Cerebellar cortex (tissue), 1 donor: ENCODE measurements around the gene TBC1D25.
A peak's percentile ranks its signal among the peaks of the same experiment; 100 is the strongest.

Source experiments
- DNase-seq: peaks from one replicate; pipeline ENCODE4 v3.0.0-alpha.2; 2015; ENCODE audit warnings: low spot score

Gene TBC1D25

DNA sequence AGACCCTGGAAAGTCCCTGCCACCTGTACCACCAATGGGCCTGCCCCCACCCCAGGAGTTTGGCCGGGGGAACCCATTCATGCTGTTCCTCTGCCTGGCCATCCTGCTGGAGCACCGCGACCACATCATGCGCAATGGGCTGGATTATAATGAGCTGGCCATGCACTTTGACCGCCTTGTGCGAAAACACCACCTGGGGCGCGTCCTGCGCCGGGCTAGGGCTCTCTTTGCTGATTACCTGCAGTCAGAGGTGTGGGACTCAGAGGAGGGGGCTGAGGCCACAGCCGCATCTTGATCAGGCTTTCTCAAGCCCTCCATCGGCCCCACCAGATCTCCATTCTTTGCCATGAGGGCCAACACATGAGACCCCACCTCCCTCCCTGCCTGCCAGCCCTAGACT, 21.2 kb downstream of the TBC1D25 start:
- DNase-seq: no peak

DNA sequence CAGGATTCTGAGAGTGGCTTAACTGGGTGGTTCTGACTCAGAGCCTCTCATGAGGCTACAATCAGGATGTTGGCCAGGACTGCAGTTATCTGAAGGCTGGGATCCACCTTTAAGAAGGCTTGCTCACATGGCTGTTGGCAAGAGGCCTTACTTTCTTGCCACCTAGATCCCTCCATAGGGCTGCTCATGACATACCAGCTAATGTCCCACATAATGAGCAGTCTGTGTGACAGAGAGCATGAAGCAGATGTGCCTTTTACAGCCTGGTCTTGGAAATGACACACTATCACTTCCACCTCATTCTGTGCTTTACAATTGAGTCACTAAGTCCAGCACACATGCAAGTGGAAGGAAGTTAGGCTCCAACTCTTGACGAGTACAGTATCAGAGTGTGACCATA, 30.4 kb downstream of the TBC1D25 start:
- no peak for DNase-seq

DNA sequence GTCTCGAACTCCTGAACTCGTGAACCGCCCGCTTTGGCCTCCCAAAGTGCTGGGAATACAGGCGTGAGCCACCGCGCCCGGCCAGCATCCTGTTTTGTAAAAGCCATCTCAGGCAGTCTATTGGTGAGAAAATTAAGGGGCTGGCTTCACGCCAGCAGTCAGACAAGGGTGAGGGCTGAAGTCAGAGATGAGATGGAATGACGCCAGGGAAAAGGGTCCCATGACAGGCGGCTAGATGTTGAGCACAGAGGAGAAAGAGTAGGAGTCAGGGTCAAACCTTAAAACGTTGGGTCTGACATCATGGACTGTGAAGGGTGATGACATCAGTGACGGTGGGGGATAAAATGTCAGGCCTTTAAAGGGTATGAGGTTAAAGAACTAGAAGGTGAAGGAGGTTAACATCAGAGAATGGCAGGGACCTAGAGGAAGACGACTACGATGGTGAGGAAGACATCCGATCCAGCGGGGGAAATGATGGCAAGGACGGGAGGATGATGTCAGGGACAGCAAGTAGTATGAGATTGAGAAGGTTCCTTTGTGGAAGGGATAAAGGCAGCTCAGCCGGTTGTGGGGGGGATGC, 34.3 kb downstream of the TBC1D25 start:
- no peak for DNase-seq

DNA sequence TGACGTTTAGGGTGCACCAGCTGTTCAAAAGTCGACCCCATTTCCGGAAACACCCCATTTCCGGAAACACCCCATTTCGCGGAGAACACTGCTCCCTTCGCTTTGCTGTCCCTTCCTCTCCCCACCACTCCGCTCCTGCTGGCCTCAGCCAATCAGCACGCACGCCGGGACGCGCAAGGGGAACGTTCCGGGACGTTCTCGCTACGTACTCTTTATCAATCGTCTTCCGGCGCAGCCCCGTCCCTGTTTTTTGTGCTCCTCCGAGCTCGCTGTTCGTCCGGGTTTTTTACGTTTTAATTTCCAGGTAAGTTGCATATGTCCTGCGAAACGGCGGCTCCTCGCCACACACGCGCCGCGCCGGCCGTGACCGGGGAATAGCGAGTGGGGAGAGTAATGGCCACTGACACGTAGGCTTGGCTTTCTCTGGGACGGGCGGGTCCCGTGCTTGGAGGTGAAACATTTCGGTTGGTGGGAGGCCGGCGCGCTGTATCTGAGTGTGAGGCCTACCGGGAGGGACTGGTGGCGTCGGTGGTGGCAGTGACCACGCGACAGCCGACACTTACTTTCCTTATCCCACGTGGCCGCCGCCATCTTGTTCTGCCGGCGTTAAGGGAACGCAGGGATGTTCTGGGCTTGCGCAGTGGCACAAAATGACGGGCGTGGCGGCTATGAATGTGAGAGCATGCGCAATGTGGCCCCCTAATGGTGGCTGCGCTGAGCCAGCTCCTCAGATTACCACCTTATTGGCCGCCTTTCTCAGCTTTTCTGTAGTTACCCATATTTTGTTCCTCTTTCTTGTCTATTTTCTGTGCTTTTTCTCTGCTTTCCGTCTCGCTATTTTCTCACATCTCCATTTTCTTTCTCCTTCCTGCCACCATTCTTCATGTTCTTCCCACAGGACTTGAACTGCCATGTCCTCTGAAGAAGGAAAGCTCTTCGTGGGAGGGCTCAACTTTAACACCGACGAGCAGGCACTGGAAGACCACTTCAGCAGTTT, 35.1 kb downstream of the TBC1D25 start, which contains the start of gene RBM3:
TSS of gene RBM3 (plus strand) at position 215 of the 997 bp plus-strand sequence. CDS start at position 912, 697 bp downstream.
- peak; percentile 93 for DNase-seq

DNA sequence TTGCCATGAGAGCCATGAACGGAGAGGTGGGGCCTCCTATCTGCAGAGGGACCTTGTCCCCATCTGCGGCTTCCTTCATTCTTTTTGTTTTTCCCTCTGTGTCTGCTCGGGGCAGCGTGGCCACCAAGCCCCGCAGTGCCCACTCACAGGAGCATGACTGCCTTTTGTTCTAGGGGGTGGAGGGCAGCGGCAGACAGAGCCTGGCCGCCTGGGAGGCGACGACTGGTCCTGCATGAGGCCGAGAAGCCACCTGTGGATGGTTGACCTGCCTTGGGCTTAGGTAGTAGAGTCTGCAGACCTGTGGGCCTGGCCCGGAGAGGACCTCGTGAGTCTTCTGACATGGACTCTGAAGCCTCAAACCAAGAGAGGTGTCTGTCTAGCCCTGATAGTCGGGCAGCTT, 36.1 kb downstream of the TBC1D25 start:
- DNase-seq: no peak

DNA sequence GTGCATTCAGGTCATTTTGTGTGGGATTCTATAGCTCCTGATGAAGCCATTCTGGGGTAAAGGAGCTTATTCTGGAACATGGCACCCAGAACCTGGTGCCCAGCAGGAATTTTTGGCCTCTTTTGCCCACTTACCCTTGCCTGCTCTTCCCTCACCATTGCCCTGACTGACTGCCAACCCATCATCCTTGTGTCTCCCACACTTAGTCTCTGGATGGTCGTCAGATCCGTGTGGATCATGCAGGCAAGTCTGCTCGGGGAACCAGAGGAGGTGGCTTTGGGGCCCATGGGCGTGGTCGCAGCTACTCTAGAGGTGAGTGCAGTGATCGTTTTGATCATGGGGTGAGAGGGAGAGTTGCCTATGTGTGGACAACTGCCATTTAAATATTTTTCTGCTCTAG, 36.6 kb downstream of the TBC1D25 start:
- no peak for DNase-seq

DNA sequence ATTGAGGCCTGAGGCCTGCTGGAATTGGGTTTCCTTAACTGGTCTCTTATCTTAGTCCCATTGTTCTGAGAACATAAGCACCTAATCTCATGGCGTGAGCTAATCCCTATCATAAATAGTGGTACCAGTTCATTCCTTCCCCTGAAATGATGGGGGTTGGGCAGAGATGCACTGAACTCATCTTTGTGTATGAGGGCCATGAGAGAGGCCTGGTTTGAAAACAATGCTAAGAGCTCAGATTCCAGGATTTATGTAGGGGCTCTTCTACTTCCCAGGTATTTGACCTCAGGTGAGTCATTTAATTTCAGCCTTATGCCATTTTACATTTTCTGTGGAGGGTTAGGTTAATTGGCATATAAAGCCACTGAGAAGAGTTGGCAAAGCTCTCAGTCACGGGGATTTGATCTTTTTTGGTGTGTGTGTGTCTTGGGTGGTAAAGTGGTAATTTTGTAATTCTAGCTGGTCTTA, 39.2 kb downstream of the TBC1D25 start:
- DNase-seq: no peak

DNA sequence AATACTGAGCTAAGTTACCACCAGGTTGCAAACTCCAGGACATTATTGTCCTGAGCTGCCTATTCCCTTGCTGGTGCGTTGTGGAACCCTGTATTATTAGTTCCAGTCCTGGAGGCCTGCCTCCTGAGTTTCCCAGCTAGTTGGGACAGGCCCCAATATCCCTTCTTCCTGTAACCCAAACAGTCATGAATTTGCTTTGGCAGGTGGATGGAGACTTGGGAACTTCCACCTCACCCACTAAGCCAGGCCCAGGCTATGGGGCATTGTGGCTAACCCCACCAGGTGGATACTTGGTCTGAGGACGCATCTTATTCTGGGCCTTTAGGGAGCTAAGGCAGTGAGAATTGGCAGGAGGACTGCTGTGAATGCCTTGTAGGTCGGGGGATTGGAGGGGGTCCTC, 39.7 kb downstream of the TBC1D25 start:
- no peak for DNase-seq

DNA sequence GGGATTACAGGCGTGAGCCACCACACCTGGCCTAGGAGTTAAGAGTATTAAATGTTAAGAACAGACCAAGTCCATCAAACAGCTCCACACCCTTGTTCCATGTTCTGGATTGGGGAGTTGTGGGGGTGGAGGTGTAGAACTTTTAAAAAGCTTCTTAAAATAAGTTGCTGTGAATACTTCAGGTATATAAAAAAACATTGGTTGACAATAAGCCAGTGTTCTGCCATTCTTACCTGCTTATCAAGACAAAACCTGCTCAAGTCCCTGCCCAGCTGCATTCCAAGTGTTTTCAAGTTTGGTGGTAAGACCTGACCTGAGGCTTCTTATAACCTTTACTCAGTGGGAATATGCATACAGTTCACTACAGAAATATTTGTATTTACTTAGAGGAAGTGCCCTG, 41.1 kb downstream of the TBC1D25 start:
- no peak for DNase-seq

DNA sequence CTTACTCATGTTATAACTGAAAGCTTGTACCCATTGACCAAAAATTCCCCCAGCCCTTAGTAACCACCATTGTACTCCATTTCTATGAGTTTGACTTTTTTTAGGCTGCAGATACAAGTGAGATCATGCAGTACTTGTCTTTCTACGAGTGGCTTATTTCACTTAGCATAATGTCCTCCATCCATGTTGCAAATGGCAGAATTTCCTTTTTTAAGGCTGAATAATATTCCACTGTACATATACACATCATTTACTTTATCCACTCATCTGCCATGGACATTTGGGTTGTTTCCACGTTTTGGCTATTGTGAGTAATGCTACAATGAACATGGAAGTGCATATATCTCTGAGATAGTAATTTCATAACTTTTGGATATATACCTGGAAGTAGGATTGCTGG, 45.2 kb downstream of the TBC1D25 start:
- no peak for DNase-seq

DNA sequence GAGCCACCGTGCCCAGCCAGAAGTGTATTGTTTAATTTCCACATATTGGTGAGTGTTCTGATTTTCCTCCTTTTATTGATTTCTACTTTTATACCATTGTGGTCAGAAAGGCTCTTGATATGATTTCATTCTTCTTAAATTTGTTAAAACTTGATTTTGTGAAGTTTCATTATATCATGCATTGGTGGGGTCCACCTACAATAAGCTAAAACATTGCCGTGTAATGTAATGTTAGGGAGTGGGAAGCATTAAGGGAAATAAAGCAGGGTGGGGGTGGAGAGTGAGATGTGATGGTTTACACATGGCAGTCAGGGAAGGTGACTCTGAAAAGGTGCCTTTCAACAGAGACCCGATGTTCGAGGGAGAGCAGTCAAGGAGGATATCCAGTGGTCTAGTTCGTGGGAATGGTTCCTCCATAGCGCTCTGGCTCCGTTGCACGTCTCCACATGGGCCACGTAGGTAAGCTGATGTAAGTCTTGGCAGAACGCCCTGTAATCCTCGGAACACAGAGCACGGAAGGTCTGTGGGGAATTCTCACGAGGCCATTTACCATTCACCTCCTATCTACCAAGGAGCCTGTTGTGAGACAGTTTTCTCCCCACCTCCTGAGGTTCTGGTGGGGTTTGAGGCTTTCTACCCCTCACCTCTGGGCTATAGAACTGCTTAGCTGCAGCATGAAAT, 50.1 kb downstream of the TBC1D25 start:
- DNase-seq: peak; percentile 19

DNA sequence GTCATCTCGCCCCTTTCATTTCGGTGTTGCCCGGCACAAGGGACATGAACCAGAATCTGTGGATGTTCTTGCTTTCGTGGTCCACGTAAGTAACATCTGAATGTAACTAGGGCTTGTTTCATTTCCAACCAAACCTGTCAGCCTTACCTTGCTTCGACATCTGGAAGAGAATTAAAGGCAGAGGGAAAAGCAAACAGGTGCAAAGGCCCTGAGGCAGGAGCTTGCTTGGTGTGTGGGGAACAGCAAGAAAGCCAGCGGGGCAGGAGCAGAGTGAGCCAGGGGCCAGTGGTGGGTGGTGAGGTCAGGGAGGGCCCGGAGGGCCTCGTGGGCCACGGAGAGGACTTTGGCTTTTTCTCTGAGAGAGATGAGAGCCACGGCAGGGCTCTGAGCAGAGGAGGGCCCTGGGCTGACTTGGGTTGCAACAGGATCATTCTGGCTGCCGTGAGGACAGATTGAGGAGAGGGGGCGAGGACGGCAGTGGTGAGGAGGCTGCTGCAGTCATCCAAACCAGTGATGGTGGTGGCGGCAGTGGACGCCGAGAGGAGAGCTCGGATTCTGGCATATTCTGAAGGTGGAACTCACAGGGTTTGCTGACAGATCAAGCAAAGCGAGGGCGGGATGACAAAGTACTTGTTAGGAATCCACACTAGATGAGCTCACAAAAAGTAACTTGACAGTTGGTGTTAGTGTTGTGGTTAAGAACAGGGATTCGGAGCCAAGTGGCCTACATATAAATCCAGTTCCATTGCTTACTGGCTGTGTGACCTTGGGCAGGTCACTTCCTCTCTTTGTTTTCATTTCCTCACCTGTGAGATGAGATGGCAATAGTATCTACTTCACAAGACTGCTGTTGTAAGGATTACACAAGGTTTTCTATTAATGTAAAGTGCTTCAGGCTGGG, 50.9 kb downstream of the TBC1D25 start:
- DNase-seq: no peak

DNA sequence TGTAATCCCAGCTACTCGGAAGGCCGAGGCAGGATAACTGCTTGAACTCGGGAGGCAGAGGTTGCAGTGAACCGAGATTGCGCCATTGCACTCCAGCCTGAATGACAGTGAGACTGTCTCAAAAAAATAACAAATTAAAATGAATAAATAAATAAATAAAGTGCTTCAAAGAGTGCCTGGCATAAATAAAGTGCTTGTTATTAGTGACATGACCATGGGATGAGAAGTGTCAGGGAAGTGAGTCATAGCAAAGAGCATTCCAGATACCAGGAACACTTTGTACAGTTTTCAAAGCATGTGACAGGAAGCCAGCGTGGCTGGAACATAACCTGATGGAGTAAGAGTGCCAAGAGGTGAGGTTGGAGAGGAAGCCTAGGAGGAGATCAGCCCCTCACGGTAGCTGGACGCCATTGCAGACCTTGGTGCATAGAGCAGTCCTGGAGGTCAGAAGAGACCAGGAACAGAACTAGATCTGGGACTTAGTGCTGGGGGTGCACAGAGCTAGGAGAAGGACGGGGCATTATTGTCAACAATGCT, 51.8 kb downstream of the TBC1D25 start:
- no peak for DNase-seq

DNA sequence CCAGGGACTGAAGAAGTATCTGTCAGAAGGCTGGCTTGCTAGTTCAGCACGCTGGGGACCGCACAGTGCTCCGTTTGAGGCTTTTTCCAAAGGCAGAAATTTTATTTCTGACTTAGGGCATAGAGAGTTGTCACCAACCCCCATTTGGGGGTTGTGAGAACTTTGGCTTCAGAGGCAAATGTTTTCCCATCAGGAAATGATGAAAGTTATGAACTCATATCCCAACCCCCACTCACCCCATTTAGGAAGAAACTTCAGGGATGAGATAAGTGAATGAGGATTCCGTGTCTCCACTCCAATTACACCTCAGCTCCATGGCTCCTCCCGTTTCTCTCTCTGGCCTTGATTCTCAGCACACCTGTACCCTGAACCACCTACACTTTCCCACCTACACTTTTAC, 53.5 kb downstream of the TBC1D25 start:
- no peak for DNase-seq

DNA sequence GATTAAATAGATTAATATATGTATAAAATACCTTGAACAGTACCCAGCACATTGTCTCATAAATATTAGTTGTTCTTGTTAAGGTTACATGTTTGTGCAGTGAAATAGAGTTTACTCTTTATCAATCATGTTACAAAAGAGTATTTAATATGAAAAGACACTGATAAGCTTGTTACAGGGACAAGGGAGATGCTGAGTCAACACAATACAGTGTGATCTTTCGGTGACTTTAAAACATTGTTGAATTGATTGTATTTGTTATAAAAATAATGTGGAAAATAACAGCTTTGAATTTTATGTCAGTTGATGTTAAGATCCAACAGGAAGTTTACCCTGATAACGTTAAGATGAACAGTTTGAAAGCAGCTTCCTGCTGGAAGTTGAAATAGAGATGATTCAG, 56.4 kb downstream of the TBC1D25 start:
- no peak for DNase-seq

DNA sequence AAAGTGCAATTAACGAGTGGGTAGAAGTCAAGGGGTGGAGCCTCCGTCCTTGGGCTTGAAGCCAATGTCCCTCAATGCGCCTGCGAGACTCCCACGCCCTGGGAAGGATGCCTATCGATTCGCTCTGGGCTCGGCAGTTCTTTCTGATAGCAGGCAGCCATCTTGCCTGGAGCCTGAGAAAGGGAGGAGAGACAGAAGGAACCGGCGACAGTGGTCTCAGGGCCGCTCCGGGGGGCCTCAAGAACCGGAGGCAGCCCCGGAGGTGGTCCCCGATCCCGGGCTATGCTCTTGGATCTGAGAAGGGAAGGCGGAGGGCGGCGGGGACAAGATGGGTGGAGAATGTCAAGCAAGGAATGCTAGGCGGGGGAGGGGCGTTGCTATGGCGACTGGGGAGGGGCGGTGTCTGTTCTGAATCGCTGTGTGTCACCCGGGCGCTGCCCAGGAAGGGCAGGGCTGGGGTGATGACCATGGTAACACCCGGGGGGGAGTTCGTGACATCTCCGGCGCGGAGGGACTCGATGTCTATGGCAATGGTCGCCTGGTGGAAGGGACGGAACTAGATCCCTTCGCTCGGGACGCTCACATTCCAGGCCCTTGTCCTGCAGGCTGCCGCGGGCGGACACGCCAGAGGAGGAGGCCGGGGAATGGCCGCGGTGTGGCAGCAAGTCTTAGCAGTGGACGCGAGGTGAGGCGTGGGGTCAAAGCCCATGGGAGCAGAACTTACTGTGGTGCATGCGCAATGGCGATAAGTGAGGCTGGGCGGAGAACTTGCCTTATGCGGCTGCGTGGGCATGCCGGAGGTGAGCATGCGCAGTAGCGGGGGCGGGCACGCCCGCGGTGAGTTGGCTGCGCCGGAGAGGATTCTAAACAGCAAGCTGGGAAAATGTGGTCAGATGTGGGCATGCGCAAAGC, 58.1 kb downstream of the TBC1D25 start, which contains the start of gene WDR13:
TSS of gene WDR13 (plus strand) at position 140 of the 912 bp plus-strand sequence. CDS start at position 645, 505 bp downstream.
- DNase-seq: peak; percentile 90

DNA sequence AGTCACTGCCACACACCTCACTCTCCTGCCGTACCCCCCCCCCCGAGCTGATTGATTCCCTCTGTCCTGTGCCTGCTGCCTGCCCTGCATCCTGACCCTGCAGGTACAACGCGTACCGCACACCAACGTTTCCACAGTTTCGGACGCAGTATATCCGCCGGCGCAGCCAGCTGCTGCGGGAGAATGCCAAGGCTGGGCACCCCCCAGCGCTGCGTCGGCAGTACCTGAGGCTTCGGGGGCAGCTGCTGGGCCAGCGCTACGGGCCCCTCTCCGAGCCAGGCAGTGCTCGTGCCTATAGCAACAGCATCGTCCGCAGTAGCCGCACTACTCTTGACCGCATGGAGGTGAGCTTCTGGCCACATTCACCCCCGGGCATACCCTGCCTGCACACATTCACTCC, 59.1 kb downstream of the TBC1D25 start:
- DNase-seq: no peak

DNA sequence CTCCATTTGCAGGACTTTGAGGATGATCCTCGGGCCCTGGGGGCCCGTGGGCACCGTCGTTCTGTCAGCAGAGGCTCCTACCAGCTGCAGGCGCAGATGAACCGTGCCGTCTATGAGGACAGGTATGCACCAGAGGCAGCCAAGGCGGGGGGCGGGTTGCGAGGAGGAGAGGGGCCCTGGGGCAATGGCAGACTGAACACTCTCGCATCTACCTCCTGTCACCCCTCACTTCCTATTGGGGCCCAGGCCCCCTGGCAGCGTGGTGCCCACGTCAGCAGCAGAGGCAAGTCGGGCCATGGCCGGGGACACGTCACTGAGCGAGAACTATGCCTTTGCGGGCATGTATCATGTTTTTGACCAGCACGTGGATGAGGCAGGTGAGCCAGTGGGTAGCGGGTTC, 59.8 kb downstream of the TBC1D25 start:
- no peak for DNase-seq

DNA sequence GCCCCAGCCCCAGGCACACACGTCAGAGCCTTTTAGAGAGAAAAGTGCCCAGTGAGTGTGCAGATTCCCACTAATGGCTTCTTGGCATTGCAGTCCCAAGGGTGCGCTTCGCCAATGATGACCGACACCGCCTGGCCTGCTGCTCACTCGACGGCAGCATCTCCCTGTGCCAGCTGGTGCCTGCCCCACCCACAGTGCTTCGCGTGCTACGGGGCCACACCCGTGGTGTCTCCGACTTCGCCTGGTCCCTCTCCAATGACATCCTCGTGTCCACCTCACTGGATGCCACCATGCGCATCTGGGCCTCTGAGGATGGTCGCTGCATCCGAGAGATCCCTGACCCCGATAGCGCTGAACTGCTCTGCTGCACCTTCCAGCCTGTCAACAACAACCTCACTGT, 60.7 kb downstream of the TBC1D25 start:
- no peak for DNase-seq

DNA sequence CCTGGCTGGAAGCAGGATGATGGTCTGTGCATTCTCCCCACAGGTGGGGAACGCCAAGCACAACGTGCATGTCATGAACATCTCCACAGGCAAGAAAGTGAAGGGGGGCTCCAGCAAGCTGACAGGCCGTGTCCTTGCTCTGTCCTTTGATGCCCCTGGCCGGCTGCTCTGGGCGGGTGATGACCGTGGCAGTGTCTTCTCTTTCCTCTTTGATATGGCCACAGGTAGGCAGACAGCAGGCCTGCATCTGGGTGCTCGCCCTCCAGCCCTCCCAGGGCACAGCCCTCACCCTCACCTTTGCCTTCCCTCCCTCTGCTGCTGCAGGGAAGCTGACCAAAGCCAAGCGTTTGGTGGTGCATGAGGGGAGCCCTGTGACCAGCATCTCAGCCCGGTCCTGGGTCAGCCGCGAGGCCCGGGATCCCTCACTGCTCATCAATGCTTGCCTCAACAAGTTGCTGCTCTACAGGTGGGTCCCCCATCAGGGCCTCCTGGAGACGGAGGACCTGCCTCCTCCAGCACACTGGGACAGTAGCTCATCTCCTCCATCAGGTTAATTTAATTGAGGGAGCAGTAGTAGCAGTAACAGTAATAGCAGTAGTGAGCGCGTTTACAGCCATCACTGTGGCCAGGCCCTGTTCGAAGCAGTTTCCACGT, 62.4 kb downstream of the TBC1D25 start:
- no peak for DNase-seq
